GM21576 (cell line): ENCODE measurements around the gene CDC34.

Source experiments
- ATAC-seq: cut with Tn5 transposase; IDR thresholded peaks from one replicate; pipeline ENCODE4 v1.9.1; 2021; ENCODE audit warnings: mild to moderate bottlenecking, moderate library complexity; ENCODE audit not compliant: unreplicated experiment

Gene CDC34

GRCh38 chr19:588093-588740 is 56.7 kb downstream of the CDC34 start:
- ATAC-seq: no peak

- no peak for ATAC-seq
Measured at GRCh38 chr19:588741-589692, 57.5 kb downstream of the CDC34 start.

- ATAC-seq: no peak
Measured at GRCh38 chr19:589693-590395, 58.3 kb downstream of the CDC34 start, which contains the start of gene HCN2. HCN2 (plus strand) TSS chr19:589881; CDS start chr19:589946, 65 bp downstream.

GRCh38 chr19:590396-590745 is 58.8 kb downstream of the CDC34 start:
- no peak for ATAC-seq

GRCh38 chr19:590750-591098 is 59.2 kb downstream of the CDC34 start:
- ATAC-seq: no peak

GRCh38 chr19:591099-591958 is 59.8 kb downstream of the CDC34 start:
- ATAC-seq: no peak
